Calu3 (cell line): ENCODE data around the gene OSMR. TPM values are rescaled to one million over a fixed set of nuclear protein-coding genes. Genes with fewer than 3 reads are reported as not detected.

Source experiments
- BruUV-seq: library from RNA; stranded (reverse); fragments of 400-500 nt; replicated peaks from 2 replicates; lab custom pipeline; 2021; lab: Mats Ljungman, UMichigan
- CTCF ChIA-PET: fragments of 300-600 bp; sonication (Branson Sonifier 250); formaldehyde crosslinking; loops from one replicate; lab custom pipeline; 2022; ENCODE audit warnings: antibody characterized with exemption; lab: Charles Lee
- DNase-seq: peaks from one replicate; pipeline ENCODE4 v3.0.0; 2022
- H3K27ac Mint-ChIP-seq: one replicate; pipeline ENCODE4 v1.8.0; 2022; ENCODE audit warnings: mixed read lengths; ENCODE audit not compliant: unreplicated experiment
- H3K27me3 Mint-ChIP-seq: one replicate; pipeline ENCODE4 v1.8.0; 2022; ENCODE audit warnings: mixed read lengths; ENCODE audit not compliant: unreplicated experiment
- H3K36me3 Mint-ChIP-seq: one replicate; pipeline ENCODE4 v1.8.0; 2022; ENCODE audit warnings: mild to moderate bottlenecking, moderate library complexity, mixed read lengths; ENCODE audit not compliant: insufficient read depth, unreplicated experiment
- H3K4me1 Mint-ChIP-seq: one replicate; pipeline ENCODE4 v1.8.0; 2022; ENCODE audit warnings: mild to moderate bottlenecking, low read depth, mixed read lengths; ENCODE audit not compliant: unreplicated experiment
- H3K4me3 Mint-ChIP-seq: one replicate; pipeline ENCODE4 v1.8.0; 2022; ENCODE audit warnings: mild to moderate bottlenecking, low read depth, moderate library complexity, mixed read lengths; ENCODE audit not compliant: unreplicated experiment
- H3K9me3 Mint-ChIP-seq: one replicate; pipeline ENCODE4 v1.8.0; 2022; ENCODE audit warnings: low read depth, mixed read lengths; ENCODE audit not compliant: unreplicated experiment
- intact Hi-C: fragments of 100-400 bp; cut with micrococcal nuclease; formaldehyde crosslinking; loops from one replicate; pipeline ENCODE4 v1.10.0; 2022; ENCODE audit not compliant: unreplicated experiment
- total RNA-seq: library from RNA; stranded (reverse); gene quantifications from 2 replicates; pipeline ENCODE4 v1.2.3, GENCODE V29; 2022
- TF ChIP-seq, protein P1 (sequence below): fragments of 200-600 bp; IDR thresholded peaks from one replicate; pipeline ENCODE4 v1.8.0; 2022; ENCODE audit warnings: antibody characterized with exemption; ENCODE audit not compliant: unreplicated experiment

The OSMR gene
- total RNA-seq, 1 experiment from 2014 or later = 76.4 TPM

DNA sequence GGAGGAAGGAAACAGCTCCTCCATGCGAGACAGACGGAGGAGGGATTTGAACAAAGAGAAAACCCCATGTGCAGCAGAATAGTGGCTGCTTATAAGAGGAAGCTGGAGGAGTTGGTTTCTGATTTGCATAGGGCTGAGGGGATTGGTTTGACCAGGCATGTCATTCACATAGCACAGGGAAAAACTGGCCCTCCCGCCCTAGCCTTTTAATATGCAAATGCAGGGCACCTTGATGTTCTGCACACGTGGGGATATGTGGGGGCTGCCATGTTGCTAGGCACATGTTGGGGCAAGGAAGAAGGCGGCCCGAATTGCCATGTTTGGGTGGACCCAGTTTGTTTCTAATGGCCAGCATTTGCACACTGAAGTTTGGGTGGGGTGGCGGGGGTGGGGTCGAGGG, 42.2 kb downstream of the OSMR start:
- H3K27me3 Mint-ChIP-seq = no peaks in the 10 kb centered on the region
- H3K4me1 Mint-ChIP-seq = no peaks in the 10 kb centered on the region
- TF ChIP-seq, protein P1, sequence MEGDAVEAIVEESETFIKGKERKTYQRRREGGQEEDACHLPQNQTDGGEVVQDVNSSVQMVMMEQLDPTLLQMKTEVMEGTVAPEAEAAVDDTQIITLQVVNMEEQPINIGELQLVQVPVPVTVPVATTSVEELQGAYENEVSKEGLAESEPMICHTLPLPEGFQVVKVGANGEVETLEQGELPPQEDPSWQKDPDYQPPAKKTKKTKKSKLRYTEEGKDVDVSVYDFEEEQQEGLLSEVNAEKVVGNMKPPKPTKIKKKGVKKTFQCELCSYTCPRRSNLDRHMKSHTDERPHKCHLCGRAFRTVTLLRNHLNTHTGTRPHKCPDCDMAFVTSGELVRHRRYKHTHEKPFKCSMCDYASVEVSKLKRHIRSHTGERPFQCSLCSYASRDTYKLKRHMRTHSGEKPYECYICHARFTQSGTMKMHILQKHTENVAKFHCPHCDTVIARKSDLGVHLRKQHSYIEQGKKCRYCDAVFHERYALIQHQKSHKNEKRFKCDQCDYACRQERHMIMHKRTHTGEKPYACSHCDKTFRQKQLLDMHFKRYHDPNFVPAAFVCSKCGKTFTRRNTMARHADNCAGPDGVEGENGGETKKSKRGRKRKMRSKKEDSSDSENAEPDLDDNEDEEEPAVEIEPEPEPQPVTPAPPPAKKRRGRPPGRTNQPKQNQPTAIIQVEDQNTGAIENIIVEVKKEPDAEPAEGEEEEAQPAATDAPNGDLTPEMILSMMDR = no peak
- CTCF ChIA-PET = no interaction called here
- H3K4me3 Mint-ChIP-seq = no peak overlapping the region
- peaks cover 37% of the 10 kb centered on the region for H3K36me3 Mint-ChIP-seq
- DNase-seq = no peak
- no peak overlapping the region for H3K27ac Mint-ChIP-seq
- H3K9me3 Mint-ChIP-seq = no peaks in the 10 kb centered on the region
- no TSS peak for BruUV-seq
- intact Hi-C loops = no loop called here

DNA sequence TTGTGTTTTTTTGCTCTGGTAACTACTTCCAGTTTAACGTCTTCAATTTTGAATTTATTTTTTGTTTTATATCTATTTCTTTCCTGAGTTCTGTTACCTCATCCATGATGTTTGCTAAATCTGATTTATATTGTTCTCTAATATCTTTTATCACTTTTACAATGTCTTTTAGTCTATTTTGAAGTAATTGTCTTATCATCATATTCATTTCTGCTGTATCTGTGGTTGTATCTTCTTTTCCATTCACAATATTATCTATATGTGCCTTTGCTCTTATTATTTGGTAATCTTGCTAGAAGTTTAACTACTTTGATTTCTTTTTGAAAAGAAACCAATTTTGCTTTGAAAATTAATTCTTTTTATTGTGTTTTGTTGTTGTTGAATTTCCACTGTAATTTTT, 43.6 kb downstream of the OSMR start:
- Mint-ChIP-seq H3K4me3 (no peak overlapping the region), H3K9me3 (no peaks in the 10 kb centered on the region), H3K27me3 (no peaks in the 10 kb centered on the region), H3K27ac (no peak overlapping the region), H3K4me1 (no peaks in the 10 kb centered on the region), H3K36me3 (peaks cover 33% of the 10 kb centered on the region)
- CTCF ChIA-PET = no interaction called here
- intact Hi-C loops = no loop called here
- TF ChIP-seq, protein P1 = no peak
- BruUV-seq = no TSS peak
- no peak for DNase-seq

DNA sequence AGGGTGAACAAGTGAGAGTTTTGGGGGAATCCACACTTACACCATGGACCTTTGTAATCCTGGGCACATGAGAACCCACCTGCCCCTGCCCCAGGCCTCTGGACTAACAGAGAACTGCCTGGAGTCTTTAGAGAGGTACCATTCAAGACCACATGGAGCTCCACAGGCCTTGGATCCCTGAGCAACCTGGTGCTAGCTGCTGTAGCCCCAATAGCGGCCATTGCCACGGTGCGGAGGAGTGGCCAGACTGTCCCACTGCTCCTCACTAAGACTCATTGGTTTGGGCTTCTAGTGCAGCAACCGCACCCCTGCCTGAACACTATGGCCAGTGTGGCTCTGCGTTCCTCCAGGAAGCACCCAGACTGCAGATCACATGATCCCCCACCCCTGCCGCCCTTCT, 45.8 kb downstream of the OSMR start:
- no peak overlapping the region for H3K27ac Mint-ChIP-seq

DNA sequence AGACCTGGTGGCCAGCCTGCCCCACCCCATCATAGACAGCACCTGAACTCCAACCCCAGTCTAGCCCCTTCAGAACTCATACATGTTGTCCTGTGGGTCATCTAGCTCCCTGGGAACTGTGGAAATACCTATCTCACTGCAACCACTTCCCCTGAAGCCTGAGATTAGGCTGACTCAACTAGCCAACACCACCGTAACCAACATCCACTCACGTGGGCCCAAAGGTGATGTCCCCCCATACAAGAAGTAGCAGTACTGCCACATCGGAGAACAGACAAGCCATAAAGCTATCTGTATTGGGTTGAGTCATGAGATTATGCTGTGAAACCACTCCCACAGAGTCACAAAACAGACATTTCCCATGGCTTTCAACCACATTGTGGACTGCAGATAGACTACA, 46.6 kb downstream of the OSMR start:
- H3K36me3 Mint-ChIP-seq = peaks cover 25% of the 10 kb centered on the region
- no peaks in the 10 kb centered on the region for H3K27me3 Mint-ChIP-seq
- peaks cover 5% of the 10 kb centered on the region for H3K9me3 Mint-ChIP-seq
- CTCF ChIA-PET = no interaction called here
- H3K27ac Mint-ChIP-seq = no peak overlapping the region
- no peak overlapping the region for H3K4me3 Mint-ChIP-seq
- TF ChIP-seq, protein P1 = no peak
- no TSS peak for BruUV-seq
- intact Hi-C loops = no loop called here
- no peak for DNase-seq
- no peaks in the 10 kb centered on the region for H3K4me1 Mint-ChIP-seq

More for the DNA sequence above, 45.8 kb downstream of the OSMR start:
- TF ChIP-seq, protein P1 = no peak
- H3K36me3 Mint-ChIP-seq = peaks cover 26% of the 10 kb centered on the region
- H3K4me3 Mint-ChIP-seq = no peak overlapping the region
- no peak for DNase-seq
- no TSS peak for BruUV-seq
- no peaks in the 10 kb centered on the region for H3K27me3 Mint-ChIP-seq
- CTCF ChIA-PET = no interaction called here
- H3K9me3 Mint-ChIP-seq = peaks cover 5% of the 10 kb centered on the region
- intact Hi-C loops = no loop called here
- no peaks in the 10 kb centered on the region for H3K4me1 Mint-ChIP-seq
